Activated naive CD4-positive, alpha-beta T cell (primary cell): ENCODE measurements around the gene FMNL1.

ENCODE experiments used
- DNase-seq, 4 experiments: peaks; one replicate each; lab custom pipeline; 2025; lab: John Stamatoyannopoulos, UW

Gene FMNL1

GRCh38 chr17:45256114-45256966 lies 34.7 kb downstream of the FMNL1 start:
- no peak for DNase-seq

GRCh38 chr17:45257115-45257514 lies 35.4 kb downstream of the FMNL1 start:
- no peak for DNase-seq

GRCh38 chr17:45258981-45259380 lies 37.3 kb downstream of the FMNL1 start:
- DNase-seq = no peak

GRCh38 chr17:45260204-45260783 lies 38.6 kb downstream of the FMNL1 start:
- DNase-seq = no peak

GRCh38 chr17:45261577-45262515 lies 40.2 kb downstream of the FMNL1 start, which contains the start of gene SPATA32:
Gene SPATA32 (minus strand): TSS chr17:45262094. CDS start chr17:45262016, 78 bp downstream.
- peak; percentile 19 to 57 (median 38) for DNase-seq

GRCh38 chr17:45262516-45263476 lies 41.1 kb downstream of the FMNL1 start:
- no peak for DNase-seq

- DNase-seq = no peak
Measured at GRCh38 chr17:45263477-45263860, 41.8 kb downstream of the FMNL1 start.

- DNase-seq = no peak
Measured at GRCh38 chr17:45264430-45264829, 42.7 kb downstream of the FMNL1 start.

- DNase-seq = no peak
Measured at GRCh38 chr17:45264988-45265387, 43.3 kb downstream of the FMNL1 start.

- no peak for DNase-seq
Measured at GRCh38 chr17:45265821-45266220, 44.1 kb downstream of the FMNL1 start.

- no peak for DNase-seq
Measured at GRCh38 chr17:45266372-45266926, 44.8 kb downstream of the FMNL1 start.

GRCh38 chr17:45267436-45268055 lies 45.9 kb downstream of the FMNL1 start:
- DNase-seq = no peak

- DNase-seq = no peak
Measured at GRCh38 chr17:45269912-45270311, 48.2 kb downstream of the FMNL1 start.

- DNase-seq = peak in 3 of 4 experiments; percentile 26 to 56 (median 42)
Measured at GRCh38 chr17:45270828-45271418, 49.2 kb downstream of the FMNL1 start.

GRCh38 chr17:45271603-45272002 lies 49.9 kb downstream of the FMNL1 start:
- no peak for DNase-seq

GRCh38 chr17:45273551-45273957 lies 51.9 kb downstream of the FMNL1 start:
- no peak for DNase-seq

- DNase-seq = no peak
Measured at GRCh38 chr17:45274033-45274432, 52.3 kb downstream of the FMNL1 start.

- no peak for DNase-seq
Measured at GRCh38 chr17:45276031-45276430, 54.3 kb downstream of the FMNL1 start.

GRCh38 chr17:45277216-45277849 lies 55.6 kb downstream of the FMNL1 start:
- DNase-seq = peak; percentile 74 to 88 (median 82)
